Left lung (tissue), 10 donors: Measurements from ENCODE around the gene C16orf87. TPM values are rescaled to one million over a fixed set of nuclear protein-coding genes. Genes with fewer than 3 reads are reported as not detected.
A peak's percentile ranks its signal among the peaks of the same experiment; 100 is the strongest.

Source experiments
- ATAC-seq: fragments of 200-7000 bp; cut with Tn5 transposase; one replicate; pipeline ENCODE4 v1.9.1; 2020; ENCODE audit warnings: moderate library complexity
- DNase-seq, 4 donors: peaks; one replicate each; pipeline ENCODE4 v3.0.0-alpha.2; 2013 to 2020
- H3K27ac ChIP-seq, 2 donors: fragments of 200-600 bp; sonication (generic) in 1 of 2; one replicate each; pipeline versions ENCODE4 v1.5.0 to v1.8.0; 2020 to 2021
- H3K27me3 ChIP-seq, 2 donors: fragments of 200-600 bp; sonication (generic) in 1 of 2; one replicate each; pipeline versions ENCODE4 v1.5.0 to v1.8.0; 2020 to 2021
- H3K36me3 ChIP-seq, 2 donors: fragments of 200-600 bp; sonication (generic) in 1 of 2; one replicate each; pipeline versions ENCODE4 v1.5.0 to v1.8.0; 2020 to 2021
- H3K4me1 ChIP-seq, 2 donors: fragments of 200-600 bp; one replicate each; pipeline ENCODE4 v1.8.0; 2021
- H3K4me3 ChIP-seq, 2 donors: fragments of 200-600 bp; sonication (generic) in 1 of 2; one replicate each; pipeline versions ENCODE4 v1.5.0 to v1.8.0; 2020 to 2021; ENCODE audit warnings: mild to moderate bottlenecking in 1 of 2
- H3K9me3 ChIP-seq, 2 donors: fragments of 200-600 bp; sonication (generic) in 1 of 2; one replicate each; pipeline versions ENCODE4 v1.5.0 to v1.8.0; 2020 to 2021
- intact Hi-C, 2 donors: fragments of 100-400 bp; cut with DNase I; formaldehyde crosslinking; loops; one replicate each; pipeline versions ENCODE4 v1.11.2 to v1.14.2; 2022
- polyA plus RNA-seq, 6 donors: library from polyadenylated mRNA; unstranded; fragments of 120-200 nt; gene quantifications; one replicate each; pipeline ENCODE4 v1.2.1, GENCODE V29; 2013; ENCODE audit not compliant: insufficient read length in 6 of 6
- total RNA-seq, 2 donors: library from RNA; stranded (reverse); fragmentation: NEBNext Ultra II Directional; extraction: Animal tissue kit (Norgen Biotek cat#: 25700); gene quantifications; one replicate each; pipeline ENCODE4 v1.2.1, GENCODE V29; 2021
- TF ChIP-seq, protein P1 (sequence below), 2 donors: fragments of 200-600 bp; sonication (generic) in 1 of 2; IDR thresholded peaks; one replicate each; pipeline versions ENCODE4 v1.5.0 to v1.8.0; 2021; ENCODE audit warnings: antibody characterized with exemption in 2 of 2
- donor health status: DM: no; HTN: yes; CAD: no.
- donor health status: DM: no; HTN: no; CAD: no.

C16orf87 gene
- total and polyA plus RNA-seq, 8 donors: 6.2 to 23.2 (median 21.4) TPM

DNA sequence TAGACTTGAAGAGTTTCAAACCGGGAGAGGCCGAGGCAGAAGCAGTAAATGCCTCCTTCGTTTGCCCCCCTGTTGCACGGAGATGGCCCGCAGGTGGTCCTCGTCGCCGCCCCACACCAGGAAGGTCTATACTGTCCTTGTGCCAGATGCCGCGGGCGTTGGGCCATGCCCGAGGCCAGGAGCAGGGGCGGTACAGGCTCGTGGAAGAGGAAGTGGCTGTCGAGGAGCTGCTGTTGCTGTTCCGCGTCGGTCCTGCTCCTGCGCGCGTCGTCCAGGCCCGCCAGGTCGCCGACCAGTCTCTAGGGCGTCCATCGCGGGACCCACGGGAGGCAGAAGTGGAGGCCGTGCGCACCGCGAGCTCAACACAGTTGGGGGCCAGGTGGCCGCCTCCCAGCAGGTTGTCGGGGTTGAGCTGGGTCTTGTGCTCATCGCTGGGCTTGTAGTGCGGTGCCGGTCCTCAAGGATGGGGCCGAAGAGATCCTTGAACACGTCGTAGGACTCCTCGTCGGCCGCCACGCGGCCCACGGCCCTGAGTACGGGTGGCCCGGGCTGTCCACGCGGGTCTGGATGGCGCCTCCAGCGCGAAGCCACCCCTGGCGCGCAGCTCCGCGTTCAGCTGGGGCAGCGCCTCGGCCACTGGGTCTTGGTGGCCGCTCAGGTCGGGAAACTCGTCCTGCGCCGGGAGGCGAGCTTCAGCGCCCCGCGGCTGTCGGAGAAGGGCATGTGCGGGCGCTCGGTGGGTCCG is 13.1 kb upstream of the C16orf87 start:
- Histone ChIP-seq H3K4me3 (peak overlapping the region in 1 of 2 donors; percentile 1), H3K9me3 (peaks cover 0 to 4% of the 10 kb centered on the region in 2 donors), H3K36me3 (no peaks in the 10 kb centered on the region), H3K4me1 (peaks cover 0 to 3% of the 10 kb centered on the region in 2 donors), H3K27me3 (peaks cover 7 to 28% of the 10 kb centered on the region in 2 donors), H3K27ac (no peak overlapping the region)
- intact Hi-C loops: no loop called here
- ATAC-seq (peak; percentile 73), DNase-seq (peak in 1 of 4 donors; percentile 84)
- TF ChIP-seq, protein P1, sequence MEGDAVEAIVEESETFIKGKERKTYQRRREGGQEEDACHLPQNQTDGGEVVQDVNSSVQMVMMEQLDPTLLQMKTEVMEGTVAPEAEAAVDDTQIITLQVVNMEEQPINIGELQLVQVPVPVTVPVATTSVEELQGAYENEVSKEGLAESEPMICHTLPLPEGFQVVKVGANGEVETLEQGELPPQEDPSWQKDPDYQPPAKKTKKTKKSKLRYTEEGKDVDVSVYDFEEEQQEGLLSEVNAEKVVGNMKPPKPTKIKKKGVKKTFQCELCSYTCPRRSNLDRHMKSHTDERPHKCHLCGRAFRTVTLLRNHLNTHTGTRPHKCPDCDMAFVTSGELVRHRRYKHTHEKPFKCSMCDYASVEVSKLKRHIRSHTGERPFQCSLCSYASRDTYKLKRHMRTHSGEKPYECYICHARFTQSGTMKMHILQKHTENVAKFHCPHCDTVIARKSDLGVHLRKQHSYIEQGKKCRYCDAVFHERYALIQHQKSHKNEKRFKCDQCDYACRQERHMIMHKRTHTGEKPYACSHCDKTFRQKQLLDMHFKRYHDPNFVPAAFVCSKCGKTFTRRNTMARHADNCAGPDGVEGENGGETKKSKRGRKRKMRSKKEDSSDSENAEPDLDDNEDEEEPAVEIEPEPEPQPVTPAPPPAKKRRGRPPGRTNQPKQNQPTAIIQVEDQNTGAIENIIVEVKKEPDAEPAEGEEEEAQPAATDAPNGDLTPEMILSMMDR (IDR thresholded peaks at IDR 0.05): no peak

GRCh38 chr16:46842192-46842895 is 11.4 kb upstream of the C16orf87 start:
- DNase-seq (no peak), ATAC-seq (no peak)
- Histone ChIP-seq H3K9me3 (peaks cover 0 to 4% of the 10 kb centered on the region in 2 donors), H3K4me3 (no peak overlapping the region), H3K27me3 (peaks cover 7 to 28% of the 10 kb centered on the region in 2 donors), H3K36me3 (no peaks in the 10 kb centered on the region), H3K4me1 (peaks cover 0 to 3% of the 10 kb centered on the region in 2 donors), H3K27ac (no peak overlapping the region)
- TF ChIP-seq, protein P1 (IDR thresholded peaks at IDR 0.05): no peak
- intact Hi-C loops: no loop called here

GRCh38 chr16:46839986-46840443 is 9.0 kb upstream of the C16orf87 start:
- Histone ChIP-seq H3K4me3 (no peak overlapping the region), H3K4me1 (peaks cover 0 to 3% of the 10 kb centered on the region in 2 donors), H3K27me3 (peaks cover 7 to 15% of the 10 kb centered on the region in 2 donors), H3K36me3 (no peaks in the 10 kb centered on the region), H3K27ac (no peak overlapping the region), H3K9me3 (peaks cover 0 to 4% of the 10 kb centered on the region in 2 donors)
- TF ChIP-seq, protein P1 (IDR thresholded peaks at IDR 0.05): no peak
- intact Hi-C loops: no loop called here
- ATAC-seq (no peak), DNase-seq (no peak)

GRCh38 chr16:46836534-46837530 is 5.9 kb upstream of the C16orf87 start:
- DNase-seq (no peak), ATAC-seq (no peak)
- TF ChIP-seq, protein P1 (IDR thresholded peaks at IDR 0.05): no peak
- Histone ChIP-seq H3K9me3 (no peaks in the 10 kb centered on the region), H3K4me1 (peaks cover 0 to 1% of the 10 kb centered on the region in 2 donors), H3K27me3 (no peaks in the 10 kb centered on the region), H3K4me3 (no peak overlapping the region), H3K36me3 (no peaks in the 10 kb centered on the region), H3K27ac (no peak overlapping the region)
- intact Hi-C loops: no loop called here
